GM23338 (cell line): Measurements from ENCODE around the gene FBLN2. TPM values are rescaled to one million over a fixed set of nuclear protein-coding genes. Genes with fewer than 3 reads are reported as not detected.
A peak's percentile ranks its signal among the peaks of the same experiment; 100 is the strongest.

Experiments
- ATAC-seq: fragments of 200-7000 bp; cut with Tn5 transposase; 3 replicates; pipeline ENCODE4 v1.9.1; 2020
- DNase-seq: peaks from one replicate; pipeline ENCODE4 v3.0.0-alpha.2; 2015; ENCODE audit warnings: low spot score
- H2AFZ ChIP-seq: fragments of 200-600 bp; sonication (generic); 2 replicates; pipeline ENCODE4 v1.8.0; 2016; ENCODE audit warnings: antibody characterized with exemption, mild to moderate bottlenecking, moderate library complexity
- H3F3A ChIP-seq: fragments of 200-600 bp; sonication (generic); replicated peaks from 2 replicates; pipeline ENCODE4 v1.8.0; 2017; ENCODE audit warnings: antibody characterized with exemption, mixed run types, low read depth
- H3K27ac ChIP-seq: fragments of 200-600 bp; sonication (generic); 2 replicates; pipeline ENCODE4 v1.6.1; 2016; ENCODE audit warnings: low read depth
- H3K27me3 ChIP-seq: fragments of 200-600 bp; sonication (generic); 2 replicates; pipeline ENCODE4 v1.8.0; 2016; ENCODE audit warnings: mild to moderate bottlenecking, mixed run types, moderate library complexity; ENCODE audit not compliant: insufficient read depth
- H3K36me3 ChIP-seq: fragments of 200-600 bp; sonication (generic); 2 replicates; pipeline ENCODE4 v1.8.0; 2016; ENCODE audit warnings: mild to moderate bottlenecking; ENCODE audit not compliant: insufficient read depth
- H3K4me1 ChIP-seq: fragments of 200-600 bp; sonication (generic); 2 replicates; pipeline ENCODE4 v1.8.0; 2016; ENCODE audit warnings: mild to moderate bottlenecking, moderate library complexity; ENCODE audit not compliant: insufficient read depth
- H3K4me2 ChIP-seq: fragments of 200-600 bp; sonication (generic); 2 replicates; pipeline ENCODE4 v1.7.1; 2017; ENCODE audit warnings: mixed run types
- H3K4me3 ChIP-seq: fragments of 200-600 bp; sonication (generic); 2 replicates; pipeline ENCODE4 v1.6.1; 2016; ENCODE audit warnings: mixed run types
- H3K79me2 ChIP-seq: fragments of 200-600 bp; sonication (generic); replicated peaks from 2 replicates; pipeline ENCODE4 v1.8.0; 2017; ENCODE audit warnings: mild to moderate bottlenecking; ENCODE audit not compliant: insufficient read depth
- H3K9me2 ChIP-seq: fragments of 200-600 bp; sonication (generic); 2 replicates; pipeline ENCODE4 v1.8.0; 2017; ENCODE audit not compliant: insufficient read depth
- H4K20me1 ChIP-seq: fragments of 200-600 bp; sonication (generic); replicated peaks from 2 replicates; pipeline ENCODE4 v1.8.0; 2017; ENCODE audit warnings: mild to moderate bottlenecking; ENCODE audit not compliant: insufficient read depth
- H3K27ac Mint-ChIP-seq: 2 replicates; pipeline ENCODE4 v1.8.0; 2020; ENCODE audit warnings: inconsistent platforms, mild to moderate bottlenecking, moderate library complexity, mixed read lengths
- H3K27me3 Mint-ChIP-seq: 3 replicates; pipeline ENCODE4 v1.8.0; 2022; ENCODE audit warnings: low read depth, mild to moderate bottlenecking, moderate library complexity, mixed read lengths, inconsistent platforms; ENCODE audit not compliant: insufficient read depth, poor library complexity
- H3K36me3 Mint-ChIP-seq: 3 replicates; pipeline ENCODE4 v1.8.0; 2021; ENCODE audit warnings: low read depth, mild to moderate bottlenecking, inconsistent platforms, moderate library complexity, mixed read lengths
- H3K4me1 Mint-ChIP-seq: 3 replicates; pipeline ENCODE4 v1.8.0; 2020; ENCODE audit warnings: mild to moderate bottlenecking, inconsistent platforms, mixed read lengths
- H3K4me3 Mint-ChIP-seq: 3 replicates; pipeline ENCODE4 v1.8.0; 2021; ENCODE audit warnings: moderate library complexity, mild to moderate bottlenecking, inconsistent platforms, mixed read lengths
- H3K9me3 Mint-ChIP-seq: 3 replicates; pipeline ENCODE4 v1.8.0; 2020; ENCODE audit warnings: moderate library complexity, mild to moderate bottlenecking, inconsistent platforms, mixed read lengths
- POLR2AphosphoS5 ChIP-seq: IDR thresholded peaks from 2 replicates; pipeline ENCODE4 v1.6.1; 2016; ENCODE audit warnings: antibody characterized with exemption, low read depth
- ZNF331 ChIP-seq: fragments of 250-450 bp; sonication (Bioruptor Pico); IDR thresholded peaks from 2 replicates; pipeline ENCODE4 v1.5.0; 2020; ENCODE audit warnings: low read depth, mild to moderate bottlenecking, moderate library complexity
- polyA plus RNA-seq: library from polyadenylated mRNA; unstranded; fragments of >200 nt; fragmentation: Nextera tagmentation; extraction: Ambion mirVana; gene quantifications from 2 replicates; pipeline ENCODE4 v1.2.1, GENCODE V29; 2016
- total RNA-seq: library from RNA; depleted of rRNA; stranded (reverse); fragments of >200 nt; shearing (Covaris generic); gene quantifications from 2 replicates; pipeline ENCODE4 v1.2.3, GENCODE V29; 2014
- TF ChIP-seq, protein P1 (sequence below): fragments of 250-450 bp; sonication (Bioruptor Pico); IDR thresholded peaks from 2 replicates; pipeline ENCODE4 v1.5.0; 2020; ENCODE audit warnings: mild to moderate bottlenecking, moderate library complexity

FBLN2 gene
- total and polyA plus RNA-seq, 2 experiments from 2014 or later = 18.8 to 26.8 TPM

DNA sequence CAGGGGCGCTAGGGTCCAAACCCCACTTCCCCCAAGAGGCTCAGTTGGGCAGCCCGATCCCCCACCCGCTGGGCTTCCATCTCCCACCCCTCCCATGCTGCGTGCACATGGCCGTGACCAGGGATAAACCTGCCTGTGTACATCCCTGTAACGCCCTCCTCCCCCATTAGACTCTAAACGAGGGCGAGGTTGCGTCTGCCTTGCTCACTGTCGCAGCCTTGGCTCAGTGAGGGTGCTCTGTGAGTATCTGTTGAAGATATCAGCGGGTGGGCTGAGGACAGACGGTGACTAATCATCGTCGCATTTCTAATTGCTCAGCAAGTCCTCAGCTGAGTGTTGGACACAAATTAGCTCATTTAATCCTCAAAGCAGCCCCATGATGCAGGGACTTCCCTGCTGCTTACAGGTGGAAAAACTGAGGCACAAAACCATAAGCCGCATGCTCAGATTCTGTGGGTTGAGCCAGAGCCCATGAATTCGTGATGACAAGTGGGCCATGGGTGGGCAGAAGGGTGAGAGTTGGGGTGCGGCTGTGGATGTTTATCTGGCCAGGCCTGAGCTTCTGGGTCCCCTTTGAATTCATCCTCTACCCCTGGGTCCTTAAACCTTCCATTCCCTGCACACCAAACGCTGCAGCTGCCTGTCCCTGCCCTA lies 26.0 kb downstream of the FBLN2 start (continued):
- TF ChIP-seq, protein P1, sequence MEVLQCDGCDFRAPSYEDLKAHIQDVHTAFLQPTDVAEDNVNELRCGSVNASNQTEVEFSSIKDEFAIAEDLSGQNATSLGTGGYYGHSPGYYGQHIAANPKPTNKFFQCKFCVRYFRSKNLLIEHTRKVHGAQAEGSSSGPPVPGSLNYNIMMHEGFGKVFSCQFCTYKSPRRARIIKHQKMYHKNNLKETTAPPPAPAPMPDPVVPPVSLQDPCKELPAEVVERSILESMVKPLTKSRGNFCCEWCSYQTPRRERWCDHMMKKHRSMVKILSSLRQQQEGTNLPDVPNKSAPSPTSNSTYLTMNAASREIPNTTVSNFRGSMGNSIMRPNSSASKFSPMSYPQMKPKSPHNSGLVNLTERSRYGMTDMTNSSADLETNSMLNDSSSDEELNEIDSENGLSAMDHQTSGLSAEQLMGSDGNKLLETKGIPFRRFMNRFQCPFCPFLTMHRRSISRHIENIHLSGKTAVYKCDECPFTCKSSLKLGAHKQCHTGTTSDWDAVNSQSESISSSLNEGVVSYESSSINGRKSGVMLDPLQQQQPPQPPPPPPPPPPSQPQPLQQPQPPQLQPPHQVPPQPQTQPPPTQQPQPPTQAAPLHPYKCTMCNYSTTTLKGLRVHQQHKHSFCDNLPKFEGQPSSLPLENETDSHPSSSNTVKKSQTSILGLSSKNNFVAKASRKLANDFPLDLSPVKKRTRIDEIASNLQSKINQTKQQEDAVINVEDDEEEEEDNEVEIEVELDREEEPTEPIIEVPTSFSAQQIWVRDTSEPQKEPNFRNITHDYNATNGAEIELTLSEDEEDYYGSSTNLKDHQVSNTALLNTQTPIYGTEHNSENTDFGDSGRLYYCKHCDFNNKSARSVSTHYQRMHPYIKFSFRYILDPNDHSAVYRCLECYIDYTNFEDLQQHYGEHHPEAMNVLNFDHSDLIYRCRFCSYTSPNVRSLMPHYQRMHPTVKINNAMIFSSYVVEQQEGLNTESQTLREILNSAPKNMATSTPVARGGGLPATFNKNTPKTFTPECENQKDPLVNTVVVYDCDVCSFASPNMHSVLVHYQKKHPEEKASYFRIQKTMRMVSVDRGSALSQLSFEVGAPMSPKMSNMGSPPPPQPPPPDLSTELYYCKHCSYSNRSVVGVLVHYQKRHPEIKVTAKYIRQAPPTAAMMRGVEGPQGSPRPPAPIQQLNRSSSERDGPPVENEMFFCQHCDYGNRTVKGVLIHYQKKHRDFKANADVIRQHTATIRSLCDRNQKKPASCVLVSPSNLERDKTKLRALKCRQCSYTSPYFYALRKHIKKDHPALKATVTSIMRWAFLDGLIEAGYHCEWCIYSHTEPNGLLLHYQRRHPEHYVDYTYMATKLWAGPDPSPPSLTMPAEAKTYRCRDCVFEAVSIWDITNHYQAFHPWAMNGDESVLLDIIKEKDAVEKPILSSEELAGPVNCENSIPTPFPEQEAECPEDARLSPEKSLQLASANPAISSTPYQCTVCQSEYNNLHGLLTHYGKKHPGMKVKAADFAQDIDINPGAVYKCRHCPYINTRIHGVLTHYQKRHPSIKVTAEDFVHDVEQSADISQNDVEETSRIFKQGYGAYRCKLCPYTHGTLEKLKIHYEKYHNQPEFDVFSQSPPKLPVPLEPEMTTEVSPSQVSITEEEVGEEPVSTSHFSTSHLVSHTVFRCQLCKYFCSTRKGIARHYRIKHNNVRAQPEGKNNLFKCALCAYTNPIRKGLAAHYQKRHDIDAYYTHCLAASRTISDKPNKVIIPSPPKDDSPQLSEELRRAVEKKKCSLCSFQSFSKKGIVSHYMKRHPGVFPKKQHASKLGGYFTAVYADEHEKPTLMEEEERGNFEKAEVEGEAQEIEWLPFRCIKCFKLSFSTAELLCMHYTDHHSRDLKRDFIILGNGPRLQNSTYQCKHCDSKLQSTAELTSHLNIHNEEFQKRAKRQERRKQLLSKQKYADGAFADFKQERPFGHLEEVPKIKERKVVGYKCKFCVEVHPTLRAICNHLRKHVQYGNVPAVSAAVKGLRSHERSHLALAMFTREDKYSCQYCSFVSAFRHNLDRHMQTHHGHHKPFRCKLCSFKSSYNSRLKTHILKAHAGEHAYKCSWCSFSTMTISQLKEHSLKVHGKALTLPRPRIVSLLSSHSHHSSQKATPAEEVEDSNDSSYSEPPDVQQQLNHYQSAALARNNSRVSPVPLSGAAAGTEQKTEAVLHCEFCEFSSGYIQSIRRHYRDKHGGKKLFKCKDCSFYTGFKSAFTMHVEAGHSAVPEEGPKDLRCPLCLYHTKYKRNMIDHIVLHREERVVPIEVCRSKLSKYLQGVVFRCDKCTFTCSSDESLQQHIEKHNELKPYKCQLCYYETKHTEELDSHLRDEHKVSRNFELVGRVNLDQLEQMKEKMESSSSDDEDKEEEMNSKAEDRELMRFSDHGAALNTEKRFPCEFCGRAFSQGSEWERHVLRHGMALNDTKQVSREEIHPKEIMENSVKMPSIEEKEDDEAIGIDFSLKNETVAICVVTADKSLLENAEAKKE (CRISPR knock-in tag) = no peak
- TF ChIP-seq POLR2AphosphoS5 = no peak

GRCh38 chr3:13575459-13576061 lies 26.6 kb downstream of the FBLN2 start:
- ATAC-seq = peak; percentile 18
- no peak overlapping the region for H3K4me2 ChIP-seq

More at GRCh38 chr3:13575459-13576061, 26.6 kb downstream of the FBLN2 start:
- Mint-ChIP-seq H3K27ac (no peak overlapping the region), H3K27me3 (peaks cover 10% of the 10 kb centered on the region), H3K4me1 (peaks cover 21% of the 10 kb centered on the region), H3K4me3 (no peak overlapping the region), H3K36me3 (no peaks in the 10 kb centered on the region), H3K9me3 (no peaks in the 10 kb centered on the region)
- DNase-seq = no peak
- Histone ChIP-seq H3K27me3 (no peaks in the 10 kb centered on the region), H3K79me2 (no peaks in the 10 kb centered on the region), H3K4me3 (no peak overlapping the region), H3K9me2 (no peaks in the 10 kb centered on the region), H3K27ac (no peak overlapping the region), H3K36me3 (no peaks in the 10 kb centered on the region), H4K20me1 (no peaks in the 10 kb centered on the region), H2AFZ (no peak overlapping the region), H3F3A (no peaks in the 10 kb centered on the region), H3K4me1 (no peaks in the 10 kb centered on the region)
- TF ChIP-seq ZNF331 (CRISPR knock-in tag) = no peak
